SK-N-SH (cell line): Measurements from ENCODE around the gene TMEM182. TPM values are rescaled to one million over a fixed set of nuclear protein-coding genes. Genes with fewer than 3 reads are reported as not detected.

ENCODE experiments used
- CTCF ChIA-PET: fragments of 300-600, 350-600 bp; formaldehyde crosslinking; extraction: SDS; loops from one replicate; lab custom pipeline; 2021; lab: Yijun Ruan, JAX
- POLR2A ChIA-PET: fragments of 350-600 bp; sonication (Branson Sonifier 250); formaldehyde crosslinking; extraction: SDS; loops from one replicate; lab custom pipeline; 2020; ENCODE audit warnings: antibody characterized with exemption, inconsistent platforms; lab: Yijun Ruan, JAX
- DNase-seq: peaks from one replicate; pipeline ENCODE4 v3.0.0; 2012
- H2AFZ ChIP-seq: fragments of 200-600 bp; sonication (generic); 2 replicates; pipeline ENCODE4 v1.8.1; 2016; ENCODE audit warnings: antibody characterized with exemption, mild to moderate bottlenecking, low read depth
- H3F3A ChIP-seq: fragments of 200-600 bp; sonication (generic); replicated peaks from 2 replicates; pipeline ENCODE3; 2016; ENCODE audit warnings: antibody characterized with exemption, mild to moderate bottlenecking; ENCODE audit not compliant: insufficient read depth
- H3K27ac ChIP-seq, 2 experiments: fragments of 200-500 bp in 1 of 2; fragments of 200-600 bp in 1 of 2; sonication (Bioruptor generic) in 1 of 2; sonication (generic), shearing (Covaris generic) in 1 of 2; 2 replicates each; pipeline versions ENCODE4 v1.5.1 to v1.6.1; 2014 to 2016; ENCODE audit warnings: low read depth in 2 of 2, inconsistent platforms in 1 of 2, low read length in 1 of 2, mild to moderate bottlenecking in 1 of 2, mixed read lengths in 1 of 2
- H3K27me3 ChIP-seq: fragments of 200-600 bp; sonication (generic), shearing (Covaris generic); 2 replicates; pipeline ENCODE4 v1.6.1; 2016; ENCODE audit warnings: mixed run types; ENCODE audit not compliant: insufficient read depth
- H3K36me3 ChIP-seq, 2 experiments: fragments of 200-500 bp in 1 of 2; fragments of 200-600 bp in 1 of 2; sonication (Bioruptor generic) in 1 of 2; sonication (generic) in 1 of 2; replicated peaks in 1 of 2; 2 replicates each; pipeline versions ENCODE3 to v1.5.1; 2014 to 2016; ENCODE audit warnings: low read length in 1 of 2, mild to moderate bottlenecking in 1 of 2; ENCODE audit not compliant: insufficient read depth in 2 of 2, control insufficient read depth in 1 of 2
- H3K4me1 ChIP-seq, 2 experiments: fragments of 200-500 bp in 1 of 2; fragments of 200-600 bp in 1 of 2; sonication (Bioruptor generic) in 1 of 2; sonication (generic), shearing (Covaris generic) in 1 of 2; 2 replicates each; pipeline versions ENCODE4 v1.5.1 to v1.6.1; 2014 to 2016; ENCODE audit warnings: low read depth in 1 of 2, low read length in 1 of 2, mixed run types in 1 of 2; ENCODE audit not compliant: insufficient read depth in 2 of 2, control insufficient read depth in 1 of 2
- H3K4me2 ChIP-seq: fragments of 200-600 bp; sonication (generic), shearing (Covaris generic); 2 replicates; pipeline ENCODE4 v1.6.1; 2017; ENCODE audit warnings: mixed run types
- H3K4me3 ChIP-seq, 2 experiments: fragments of 200-500 bp in 1 of 2; fragments of 200-600 bp in 1 of 2; sonication (Bioruptor generic) in 1 of 2; sonication (generic), shearing (Covaris generic) in 1 of 2; 2 replicates each; pipeline versions ENCODE4 v1.5.1 to v1.8.1; 2014 to 2016; ENCODE audit warnings: low read depth in 2 of 2, inconsistent platforms in 1 of 2, low read length in 1 of 2, mild to moderate bottlenecking in 1 of 2, mixed read lengths in 1 of 2, moderate library complexity in 1 of 2
- H3K79me2 ChIP-seq: fragments of 200-600 bp; sonication (generic); 2 replicates; pipeline ENCODE4 v1.8.1; 2017; ENCODE audit warnings: mild to moderate bottlenecking; ENCODE audit not compliant: insufficient read depth
- H3K9ac ChIP-seq: fragments of 200-600 bp; sonication (generic); 2 replicates; pipeline ENCODE4 v1.6.1; 2017; ENCODE audit warnings: mixed run types
- H3K9me2 ChIP-seq: fragments of 200-600 bp; sonication (generic); 2 replicates; pipeline ENCODE4 v1.6.1; 2017; ENCODE audit warnings: mixed run types
- H3K9me3 ChIP-seq: fragments of 200-600 bp; sonication (generic); 2 replicates; pipeline ENCODE4 v1.6.1; 2017; ENCODE audit warnings: mixed run types, mild to moderate bottlenecking, moderate library complexity
- H4K20me1 ChIP-seq: fragments of 200-600 bp; sonication (generic); 2 replicates; pipeline ENCODE4 v1.6.1; 2017; ENCODE audit warnings: mild to moderate bottlenecking, mixed run types; ENCODE audit not compliant: insufficient read depth
- CHD2 ChIP-seq: fragments of 150-350 bp; IDR thresholded peaks from 2 replicates; pipeline ENCODE4 v1.6.1; 2018; ENCODE audit warnings: low read length; ENCODE audit not compliant: partially characterized antibody
- EZH2phosphoT487 ChIP-seq: fragments of 200-600 bp; sonication (generic); IDR thresholded peaks from 2 replicates; pipeline ENCODE4 v1.6.1; 2017; ENCODE audit warnings: low read depth, mixed run types, mild to moderate bottlenecking, antibody characterized with exemption, moderate library complexity, borderline replicate concordance
- FOXM1 ChIP-seq: IDR thresholded peaks from 2 replicates; pipeline ENCODE4 v1.4.0; 2012; ENCODE audit warnings: low read depth, mild to moderate bottlenecking
- GABPA ChIP-seq: IDR thresholded peaks from 2 replicates; pipeline ENCODE4 v1.4.0; 2012; ENCODE audit warnings: low read depth, mild to moderate bottlenecking
- JUND ChIP-seq: IDR thresholded peaks from 2 replicates; pipeline ENCODE4 v1.4.0; 2012
- NFIC ChIP-seq: IDR thresholded peaks from 2 replicates; pipeline ENCODE4 v1.4.0; 2012; ENCODE audit warnings: borderline replicate concordance
- POLR2AphosphoS5 ChIP-seq: IDR thresholded peaks from 2 replicates; pipeline ENCODE4 v1.6.1; 2012; ENCODE audit warnings: low read depth, low read length
- RAD21 ChIP-seq: IDR thresholded peaks from 2 replicates; pipeline ENCODE4 v1.6.1; 2012; ENCODE audit warnings: mild to moderate bottlenecking, low read length
- RCOR1 ChIP-seq: fragments of 150-350 bp; IDR thresholded peaks from 2 replicates; pipeline ENCODE4 v1.6.1; 2017; ENCODE audit warnings: antibody characterized with exemption, low read length
- RFX5 ChIP-seq: IDR thresholded peaks from 2 replicates; pipeline ENCODE4 v1.6.1; 2012; ENCODE audit warnings: mild to moderate bottlenecking, improper control_type of control experiment, low read length
- RXRA ChIP-seq: IDR thresholded peaks from 2 replicates; pipeline ENCODE4 v1.4.0; 2012; ENCODE audit warnings: low read depth, mild to moderate bottlenecking, borderline replicate concordance
- SMC3 ChIP-seq: IDR thresholded peaks from 2 replicates; pipeline ENCODE4 v1.6.1; 2012; ENCODE audit warnings: low read depth, low read length, improper control_type of control experiment
- TEAD4 ChIP-seq: IDR thresholded peaks from 2 replicates; pipeline ENCODE4 v1.4.0; 2012; ENCODE audit warnings: mild to moderate bottlenecking, borderline replicate concordance; ENCODE audit not compliant: insufficient read depth
- YY1 ChIP-seq: IDR thresholded peaks from 2 replicates; pipeline ENCODE4 v1.4.0; 2012; ENCODE audit warnings: low read depth, mild to moderate bottlenecking
- WGBS: methylation state at CpG from one replicate; pipeline ENCODE4 v1.1.6; 2017; ENCODE audit warnings: low lambda C conversion rate; 5-methylcytosine and 5-hydroxymethylcytosine counted together
- polyA plus RNA-seq, 3 experiments: library from polyadenylated mRNA; depleted of rRNA; stranded (reverse); fragments of >200 nt; gene quantifications; 2 replicates each; pipeline ENCODE4 v1.2.3, GENCODE V29; 2012
- TF ChIP-seq, protein P1 (sequence below): IDR thresholded peaks from 2 replicates; pipeline ENCODE4 v1.6.1; 2012; ENCODE audit warnings: mild to moderate bottlenecking, low read depth, low read length, moderate library complexity
- TF ChIP-seq, protein P2 (sequence below): fragments of 200-600 bp; sonication (generic); IDR thresholded peaks from 2 replicates; pipeline ENCODE4 v1.6.1; 2017; ENCODE audit warnings: antibody characterized with exemption, mild to moderate bottlenecking, moderate library complexity
- TF ChIP-seq, protein P3 (sequence below): fragments of 150-350 bp; IDR thresholded peaks from 2 replicates; pipeline ENCODE4 v1.6.1; 2016; ENCODE audit warnings: mild to moderate bottlenecking, low read depth, low read length
- TF ChIP-seq, protein P4 (sequence below): IDR thresholded peaks from 2 replicates; pipeline ENCODE4; 2012
- TF ChIP-seq, protein P5 (sequence below): IDR thresholded peaks from 2 replicates; pipeline ENCODE4 v1.4.0; 2012; ENCODE audit warnings: low read depth, borderline replicate concordance

Gene TMEM182
- polyA plus RNA-seq, 1 of the 3 experiments (the other 2 are of a cell fraction), result 1.7 TPM

DNA sequence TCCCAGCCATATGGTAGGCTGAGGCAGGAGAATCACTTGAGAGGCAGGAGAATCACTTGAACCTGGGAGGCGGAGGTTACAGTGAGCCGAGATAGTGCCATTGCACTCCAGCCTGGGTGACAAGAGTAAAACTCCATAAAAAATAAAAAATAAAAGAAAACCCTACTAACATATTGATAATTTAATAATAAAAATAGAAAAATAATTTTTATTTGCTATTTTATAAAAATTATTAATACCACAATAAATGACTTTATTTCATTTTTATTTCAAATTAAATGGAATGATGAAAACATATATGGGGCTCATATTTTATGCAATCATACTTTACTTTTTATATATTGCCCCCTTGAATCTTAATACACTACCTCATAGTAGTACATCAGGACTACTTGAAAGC, 20.4 kb downstream of the TMEM182 start:
- H3F3A ChIP-seq, result no peaks in the 10 kb centered on the region
- no peaks in the 10 kb centered on the region for H3K4me1 ChIP-seq
- no peak overlapping the region for H3K4me3 ChIP-seq
- no peaks in the 10 kb centered on the region for H3K79me2 ChIP-seq
- no peak overlapping the region for H3K4me2 ChIP-seq
- no peaks in the 10 kb centered on the region for H4K20me1 ChIP-seq
- H3K9me3 ChIP-seq, result no peaks in the 10 kb centered on the region
- H2AFZ ChIP-seq, result no peak overlapping the region
- 93% methylated on average over 2 of the region's 2 CpGs for WGBS
- H3K27ac ChIP-seq, result no peak overlapping the region
- ChIA-PET CTCF (interaction anchor here (1.5 to 2.2 kb wide), 2 partner anchors 24 to 29 kb away, joined by 4 to 13 read pairs; no protein-coding TSS in a partner anchor), POLR2A (no interaction called here)
- H3K9me2 ChIP-seq, result no peaks in the 10 kb centered on the region
- H3K36me3 ChIP-seq, result no peaks in the 10 kb centered on the region
- no peak for TF ChIP-seq POLR2AphosphoS5
- no peak for TF ChIP-seq EZH2phosphoT487
- TF ChIP-seq, protein P1, sequence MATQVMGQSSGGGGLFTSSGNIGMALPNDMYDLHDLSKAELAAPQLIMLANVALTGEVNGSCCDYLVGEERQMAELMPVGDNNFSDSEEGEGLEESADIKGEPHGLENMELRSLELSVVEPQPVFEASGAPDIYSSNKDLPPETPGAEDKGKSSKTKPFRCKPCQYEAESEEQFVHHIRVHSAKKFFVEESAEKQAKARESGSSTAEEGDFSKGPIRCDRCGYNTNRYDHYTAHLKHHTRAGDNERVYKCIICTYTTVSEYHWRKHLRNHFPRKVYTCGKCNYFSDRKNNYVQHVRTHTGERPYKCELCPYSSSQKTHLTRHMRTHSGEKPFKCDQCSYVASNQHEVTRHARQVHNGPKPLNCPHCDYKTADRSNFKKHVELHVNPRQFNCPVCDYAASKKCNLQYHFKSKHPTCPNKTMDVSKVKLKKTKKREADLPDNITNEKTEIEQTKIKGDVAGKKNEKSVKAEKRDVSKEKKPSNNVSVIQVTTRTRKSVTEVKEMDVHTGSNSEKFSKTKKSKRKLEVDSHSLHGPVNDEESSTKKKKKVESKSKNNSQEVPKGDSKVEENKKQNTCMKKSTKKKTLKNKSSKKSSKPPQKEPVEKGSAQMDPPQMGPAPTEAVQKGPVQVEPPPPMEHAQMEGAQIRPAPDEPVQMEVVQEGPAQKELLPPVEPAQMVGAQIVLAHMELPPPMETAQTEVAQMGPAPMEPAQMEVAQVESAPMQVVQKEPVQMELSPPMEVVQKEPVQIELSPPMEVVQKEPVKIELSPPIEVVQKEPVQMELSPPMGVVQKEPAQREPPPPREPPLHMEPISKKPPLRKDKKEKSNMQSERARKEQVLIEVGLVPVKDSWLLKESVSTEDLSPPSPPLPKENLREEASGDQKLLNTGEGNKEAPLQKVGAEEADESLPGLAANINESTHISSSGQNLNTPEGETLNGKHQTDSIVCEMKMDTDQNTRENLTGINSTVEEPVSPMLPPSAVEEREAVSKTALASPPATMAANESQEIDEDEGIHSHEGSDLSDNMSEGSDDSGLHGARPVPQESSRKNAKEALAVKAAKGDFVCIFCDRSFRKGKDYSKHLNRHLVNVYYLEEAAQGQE, result no peak
- TF ChIP-seq YY1, result no peak
- TF ChIP-seq RCOR1, result no peak
- TF ChIP-seq, protein P2, sequence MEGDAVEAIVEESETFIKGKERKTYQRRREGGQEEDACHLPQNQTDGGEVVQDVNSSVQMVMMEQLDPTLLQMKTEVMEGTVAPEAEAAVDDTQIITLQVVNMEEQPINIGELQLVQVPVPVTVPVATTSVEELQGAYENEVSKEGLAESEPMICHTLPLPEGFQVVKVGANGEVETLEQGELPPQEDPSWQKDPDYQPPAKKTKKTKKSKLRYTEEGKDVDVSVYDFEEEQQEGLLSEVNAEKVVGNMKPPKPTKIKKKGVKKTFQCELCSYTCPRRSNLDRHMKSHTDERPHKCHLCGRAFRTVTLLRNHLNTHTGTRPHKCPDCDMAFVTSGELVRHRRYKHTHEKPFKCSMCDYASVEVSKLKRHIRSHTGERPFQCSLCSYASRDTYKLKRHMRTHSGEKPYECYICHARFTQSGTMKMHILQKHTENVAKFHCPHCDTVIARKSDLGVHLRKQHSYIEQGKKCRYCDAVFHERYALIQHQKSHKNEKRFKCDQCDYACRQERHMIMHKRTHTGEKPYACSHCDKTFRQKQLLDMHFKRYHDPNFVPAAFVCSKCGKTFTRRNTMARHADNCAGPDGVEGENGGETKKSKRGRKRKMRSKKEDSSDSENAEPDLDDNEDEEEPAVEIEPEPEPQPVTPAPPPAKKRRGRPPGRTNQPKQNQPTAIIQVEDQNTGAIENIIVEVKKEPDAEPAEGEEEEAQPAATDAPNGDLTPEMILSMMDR, result no peak
- no peak for TF ChIP-seq JUND
- TF ChIP-seq, protein P3, sequence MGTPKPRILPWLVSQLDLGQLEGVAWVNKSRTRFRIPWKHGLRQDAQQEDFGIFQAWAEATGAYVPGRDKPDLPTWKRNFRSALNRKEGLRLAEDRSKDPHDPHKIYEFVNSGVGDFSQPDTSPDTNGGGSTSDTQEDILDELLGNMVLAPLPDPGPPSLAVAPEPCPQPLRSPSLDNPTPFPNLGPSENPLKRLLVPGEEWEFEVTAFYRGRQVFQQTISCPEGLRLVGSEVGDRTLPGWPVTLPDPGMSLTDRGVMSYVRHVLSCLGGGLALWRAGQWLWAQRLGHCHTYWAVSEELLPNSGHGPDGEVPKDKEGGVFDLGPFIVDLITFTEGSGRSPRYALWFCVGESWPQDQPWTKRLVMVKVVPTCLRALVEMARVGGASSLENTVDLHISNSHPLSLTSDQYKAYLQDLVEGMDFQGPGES, result no peak
- no peak for TF ChIP-seq NFIC
- TF ChIP-seq RXRA, result no peak
- TF ChIP-seq, protein P4, sequence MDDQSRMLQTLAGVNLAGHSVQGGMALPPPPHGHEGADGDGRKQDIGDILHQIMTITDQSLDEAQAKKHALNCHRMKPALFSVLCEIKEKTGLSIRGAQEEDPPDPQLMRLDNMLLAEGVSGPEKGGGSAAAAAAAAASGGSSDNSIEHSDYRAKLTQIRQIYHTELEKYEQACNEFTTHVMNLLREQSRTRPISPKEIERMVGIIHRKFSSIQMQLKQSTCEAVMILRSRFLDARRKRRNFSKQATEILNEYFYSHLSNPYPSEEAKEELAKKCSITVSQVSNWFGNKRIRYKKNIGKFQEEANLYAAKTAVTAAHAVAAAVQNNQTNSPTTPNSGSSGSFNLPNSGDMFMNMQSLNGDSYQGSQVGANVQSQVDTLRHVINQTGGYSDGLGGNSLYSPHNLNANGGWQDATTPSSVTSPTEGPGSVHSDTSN, result no peak
- TF ChIP-seq FOXM1, result no peak
- TF ChIP-seq SMC3, result no peak
- TF ChIP-seq, protein P5, sequence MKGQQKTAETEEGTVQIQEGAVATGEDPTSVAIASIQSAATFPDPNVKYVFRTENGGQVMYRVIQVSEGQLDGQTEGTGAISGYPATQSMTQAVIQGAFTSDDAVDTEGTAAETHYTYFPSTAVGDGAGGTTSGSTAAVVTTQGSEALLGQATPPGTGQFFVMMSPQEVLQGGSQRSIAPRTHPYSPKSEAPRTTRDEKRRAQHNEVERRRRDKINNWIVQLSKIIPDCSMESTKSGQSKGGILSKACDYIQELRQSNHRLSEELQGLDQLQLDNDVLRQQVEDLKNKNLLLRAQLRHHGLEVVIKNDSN, result no peak
- no peak for TF ChIP-seq RFX5
- TF ChIP-seq GABPA, result no peak
- no peak for TF ChIP-seq CHD2
- TF ChIP-seq RAD21, result no peak
- TF ChIP-seq TEAD4, result no peak
- H3K9ac ChIP-seq, result no peak overlapping the region
- DNase-seq, result no peak
- H3K27me3 ChIP-seq, result no peaks in the 10 kb centered on the region
